HL-60 (cell line): ENCODE measurements around the gene TRPV3.

Experiments used
- DNase-seq, 2 experiments: peaks; one replicate each; pipeline ENCODE4 v3.0.0-alpha.2; 2010 to 2020; ENCODE audit warnings: low read depth in 1 of 2, low spot score in 1 of 2
- H3K27ac ChIP-seq: fragments of 250-450 bp; sonication (Bioruptor Pico); replicated peaks from 2 replicates; pipeline ENCODE4 v1.5.1; 2020; ENCODE audit warnings: mild to moderate bottlenecking, moderate library complexity
- H3K27me3 ChIP-seq: fragments of 250-450 bp; sonication (Bioruptor Pico); 2 replicates; pipeline ENCODE4 v1.5.1; 2021; ENCODE audit warnings: mild to moderate bottlenecking, moderate library complexity; ENCODE audit not compliant: insufficient read depth, poor library complexity, severe bottlenecking
- H3K4me3 ChIP-seq: replicated peaks from 2 replicates; pipeline ENCODE4 v1.5.1; 2011; ENCODE audit warnings: mild to moderate bottlenecking, control low read depth, low read length; ENCODE audit not compliant: insufficient read depth
- CTCF ChIP-seq: IDR thresholded peaks from one replicate; pipeline ENCODE4 v1.5.1; 2011; ENCODE audit warnings: low read length, control low read depth, inconsistent platforms; ENCODE audit not compliant: insufficient read depth
- GABPA ChIP-seq: IDR thresholded peaks from 2 replicates; pipeline ENCODE4 v1.6.1; 2012; ENCODE audit warnings: low read depth
- POLR2AphosphoS5 ChIP-seq: IDR thresholded peaks from 2 replicates; pipeline ENCODE4 v1.6.1; 2012; ENCODE audit warnings: low read depth
- SPI1 ChIP-seq: IDR thresholded peaks from 2 replicates; pipeline ENCODE4 v1.6.1; 2012; ENCODE audit warnings: low read depth, mild to moderate bottlenecking, borderline replicate concordance
- long read RNA-seq: library from polyadenylated mRNA; unstranded; transcript quantifications from one replicate; pipeline ENCODE4 v2.0.0, GENCODE V29; 2020
- TF ChIP-seq, protein P1 (sequence below): IDR thresholded peaks from 2 replicates; pipeline ENCODE4 v1.6.1; 2012; ENCODE audit warnings: low read depth; ENCODE audit not compliant: insufficient replicate concordance

The TRPV3 gene
- long read RNA-seq, result 0 reads

DNA sequence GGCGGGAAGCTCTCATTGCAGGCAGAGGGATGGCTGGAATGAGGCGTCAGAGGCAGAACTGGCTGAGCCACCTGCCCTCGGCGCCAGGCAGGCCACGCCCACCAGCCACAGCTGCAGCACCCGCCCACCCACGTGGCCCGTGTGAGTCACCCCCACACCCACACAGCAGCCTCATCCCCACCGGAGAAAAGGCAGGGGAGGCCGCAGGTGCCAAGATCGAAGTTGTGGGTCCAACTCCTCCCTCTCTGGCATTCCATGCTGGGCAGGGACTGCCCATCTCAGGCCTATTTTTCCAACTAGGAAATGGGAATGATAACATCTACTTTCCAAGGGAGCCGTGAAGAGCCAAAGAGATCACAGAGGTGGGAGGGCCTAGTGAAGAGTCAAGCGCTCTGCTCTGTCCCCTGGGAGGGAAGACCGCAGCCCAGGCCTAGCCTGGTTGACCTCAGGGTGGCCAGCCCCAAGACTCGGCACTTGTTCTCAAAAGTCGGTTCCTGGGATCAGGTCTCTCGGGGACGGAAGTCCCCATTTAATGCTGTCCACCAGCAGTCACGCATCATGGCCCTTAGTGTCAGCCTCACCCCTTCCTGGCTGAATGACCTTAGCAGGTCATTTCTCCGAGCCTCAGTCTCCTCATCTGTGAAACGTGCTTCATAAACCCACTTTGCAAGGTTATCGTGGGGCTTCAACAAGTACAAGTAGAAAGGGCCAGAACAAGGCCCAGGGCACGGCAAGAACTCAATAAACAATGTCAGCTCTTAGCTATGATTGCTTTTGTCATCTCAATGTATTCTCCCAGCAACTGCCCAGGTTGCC lies at the start of gene TRPV3:
Gene TRPV3, minus strand, starts transcription at position 45 of the 816 bp plus-strand sequence. CDS start 2,962 bp downstream, outside the sequence.
- no peaks in the 10 kb centered on the region for H3K27me3 ChIP-seq
- H3K4me3 ChIP-seq, result no peak within 1 kb of the TSS
- TF ChIP-seq GABPA, result no peak
- no peak for TF ChIP-seq CTCF
- no peak for TF ChIP-seq POLR2AphosphoS5
- no peak for TF ChIP-seq SPI1
- TF ChIP-seq, protein P1, sequence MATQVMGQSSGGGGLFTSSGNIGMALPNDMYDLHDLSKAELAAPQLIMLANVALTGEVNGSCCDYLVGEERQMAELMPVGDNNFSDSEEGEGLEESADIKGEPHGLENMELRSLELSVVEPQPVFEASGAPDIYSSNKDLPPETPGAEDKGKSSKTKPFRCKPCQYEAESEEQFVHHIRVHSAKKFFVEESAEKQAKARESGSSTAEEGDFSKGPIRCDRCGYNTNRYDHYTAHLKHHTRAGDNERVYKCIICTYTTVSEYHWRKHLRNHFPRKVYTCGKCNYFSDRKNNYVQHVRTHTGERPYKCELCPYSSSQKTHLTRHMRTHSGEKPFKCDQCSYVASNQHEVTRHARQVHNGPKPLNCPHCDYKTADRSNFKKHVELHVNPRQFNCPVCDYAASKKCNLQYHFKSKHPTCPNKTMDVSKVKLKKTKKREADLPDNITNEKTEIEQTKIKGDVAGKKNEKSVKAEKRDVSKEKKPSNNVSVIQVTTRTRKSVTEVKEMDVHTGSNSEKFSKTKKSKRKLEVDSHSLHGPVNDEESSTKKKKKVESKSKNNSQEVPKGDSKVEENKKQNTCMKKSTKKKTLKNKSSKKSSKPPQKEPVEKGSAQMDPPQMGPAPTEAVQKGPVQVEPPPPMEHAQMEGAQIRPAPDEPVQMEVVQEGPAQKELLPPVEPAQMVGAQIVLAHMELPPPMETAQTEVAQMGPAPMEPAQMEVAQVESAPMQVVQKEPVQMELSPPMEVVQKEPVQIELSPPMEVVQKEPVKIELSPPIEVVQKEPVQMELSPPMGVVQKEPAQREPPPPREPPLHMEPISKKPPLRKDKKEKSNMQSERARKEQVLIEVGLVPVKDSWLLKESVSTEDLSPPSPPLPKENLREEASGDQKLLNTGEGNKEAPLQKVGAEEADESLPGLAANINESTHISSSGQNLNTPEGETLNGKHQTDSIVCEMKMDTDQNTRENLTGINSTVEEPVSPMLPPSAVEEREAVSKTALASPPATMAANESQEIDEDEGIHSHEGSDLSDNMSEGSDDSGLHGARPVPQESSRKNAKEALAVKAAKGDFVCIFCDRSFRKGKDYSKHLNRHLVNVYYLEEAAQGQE, result no peak
- no peak for DNase-seq
- H3K27ac ChIP-seq, result no peak within 1 kb of the TSS

DNA sequence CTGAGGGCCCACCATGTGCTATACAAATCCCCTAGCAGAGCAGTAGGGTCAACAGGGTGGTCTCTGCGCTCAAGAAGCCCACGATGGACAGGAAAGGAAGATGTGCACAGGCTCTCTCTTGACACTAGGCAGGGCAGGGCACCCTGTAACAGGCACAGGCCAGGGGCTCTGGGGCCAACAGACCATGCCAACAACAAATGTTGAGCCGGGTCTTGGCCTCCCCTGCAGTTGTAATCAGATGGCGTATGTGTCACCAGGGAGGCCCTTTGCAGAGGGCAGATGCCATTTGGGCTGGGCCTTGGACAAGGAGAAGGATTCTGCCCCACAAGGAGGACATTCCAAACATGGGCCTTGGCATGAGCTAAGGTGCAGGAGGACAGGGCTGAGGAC lies 46.3 kb upstream of the TRPV3 start:
- no peak for DNase-seq
- no peak for TF ChIP-seq SPI1
- no peak for TF ChIP-seq POLR2AphosphoS5
- TF ChIP-seq GABPA, result no peak
- TF ChIP-seq, protein P1, result no peak
- no peak for TF ChIP-seq CTCF
- Histone ChIP-seq H3K27me3 (no peaks in the 10 kb centered on the region), H3K27ac (no peak overlapping the region), H3K4me3 (no peak overlapping the region)

GRCh38 chr17:3603119-3603869 lies 45.7 kb upstream of the TRPV3 start:
- H3K27ac ChIP-seq, result no peak overlapping the region
- no peaks in the 10 kb centered on the region for H3K27me3 ChIP-seq
- TF ChIP-seq GABPA (no peak), SPI1 (no peak), POLR2AphosphoS5 (no peak), CTCF (no peak)
- TF ChIP-seq, protein P1, result no peak
- H3K4me3 ChIP-seq, result no peak overlapping the region
- no peak for DNase-seq
